ENCODE results near the gene PTH1R. TPM values are rescaled to one million over a fixed set of nuclear protein-coding genes. Genes with fewer than 3 reads are reported as not detected.

PTH1R gene
- total RNA-seq, 4 donors from 2014 or later: 1.8 to 5.4 (median 2.5) TPM

- TF ChIP-seq POLR2A (IDR thresholded peaks at IDR 0.05): no peak
- no peak for TF ChIP-seq CTCF (IDR thresholded peaks at IDR 0.05)
- WGBS, 2 donors: 96 to 97% methylated on average over 46 to 47 of the region's 65 CpGs
- no peak overlapping the region for H3K4me3 ChIP-seq (ENCODE audit: low read depth, poor library complexity, severe bottlenecking)
- no peak for DNase-seq (ENCODE audit: low spot score in 2 of 2)
- intact Hi-C loops (cut with DNase I; ENCODE audit: low total_unique reads): no loop called here
These were observed 43.9 kb upstream of the PTH1R start for GRCh38 chr3:46833346-46834300.

GRCh38 chr3:46835054-46835453 is 42.5 kb upstream of the PTH1R start:
- WGBS, 2 donors: 89% methylated on average over 12 of the region's 12 CpGs
- intact Hi-C loops (cut with DNase I; ENCODE audit: low total_unique reads): no loop called here

GRCh38 chr3:46835491-46835890 is 42.0 kb upstream of the PTH1R start:
- TF ChIP-seq CTCF (IDR thresholded peaks at IDR 0.05) (no peak), POLR2A (IDR thresholded peaks at IDR 0.05) (no peak)
- intact Hi-C loops (cut with DNase I; ENCODE audit: low total_unique reads): no loop called here
- no peak for DNase-seq (ENCODE audit: low spot score in 2 of 2)
- H3K4me3 ChIP-seq (ENCODE audit: low read depth, poor library complexity, severe bottlenecking): no peak overlapping the region
- WGBS, 2 donors: 92 to 93% methylated on average over 4 of the region's 4 CpGs

More at GRCh38 chr3:46835054-46835453, 42.5 kb upstream of the PTH1R start:
- H3K4me3 ChIP-seq (ENCODE audit: low read depth, poor library complexity, severe bottlenecking): no peak overlapping the region
- no peak for DNase-seq (ENCODE audit: low spot score in 2 of 2)
- TF ChIP-seq POLR2A (IDR thresholded peaks at IDR 0.05) (no peak), CTCF (IDR thresholded peaks at IDR 0.05) (no peak)

- H3K4me3 ChIP-seq (ENCODE audit: low read depth, poor library complexity, severe bottlenecking): no peak overlapping the region
- intact Hi-C loops (cut with DNase I; ENCODE audit: low total_unique reads): no loop called here
- TF ChIP-seq POLR2A (IDR thresholded peaks at IDR 0.05): no peak
- TF ChIP-seq CTCF (IDR thresholded peaks at IDR 0.05): no peak
- DNase-seq (ENCODE audit: low spot score in 2 of 2): no peak
- 75 to 76% methylated on average over 2 of the region's 2 CpGs for WGBS, 2 donors
These were observed 39.2 kb upstream of the PTH1R start for GRCh38 chr3:46838301-46838700.

GRCh38 chr3:46840491-46840890 is 37.0 kb upstream of the PTH1R start:
- no peak for TF ChIP-seq POLR2A (IDR thresholded peaks at IDR 0.05)
- WGBS, 2 donors: 93 to 97% methylated on average over 1 of the region's 1 CpG
- no peak for DNase-seq (ENCODE audit: low spot score in 2 of 2)
- H3K4me3 ChIP-seq (ENCODE audit: low read depth, poor library complexity, severe bottlenecking): no peak overlapping the region
- intact Hi-C loops (cut with DNase I; ENCODE audit: low total_unique reads): no loop called here

GRCh38 chr3:46843508-46843907 is 34.0 kb upstream of the PTH1R start:
- no peak overlapping the region for H3K4me3 ChIP-seq (ENCODE audit: low read depth, poor library complexity, severe bottlenecking)
- TF ChIP-seq CTCF (IDR thresholded peaks at IDR 0.05) (no peak), POLR2A (IDR thresholded peaks at IDR 0.05) (no peak)
- intact Hi-C loops (cut with DNase I; ENCODE audit: low total_unique reads): no loop called here
- DNase-seq (ENCODE audit: low spot score in 2 of 2): no peak
- WGBS, 2 donors: 96 to 98% methylated on average over 3 of the region's 3 CpGs
